Activated B cell treated with CpG ODN at 0.5 μM for 24 hours (primary cell): Measurements from ENCODE around the gene CNPPD1. TPM values are rescaled to one million over a fixed set of nuclear protein-coding genes. Genes with fewer than 3 reads are reported as not detected.

Source experiments
- ATAC-seq: fragments of 200-7000 bp; cut with Tn5 transposase; one replicate; pipeline ENCODE4 v1.10.0; 2021; ENCODE audit warnings: low read depth, mild to moderate bottlenecking, moderate library complexity
- CTCF ChIA-PET: fragments of 350-600 bp; sonication (Branson Sonifier 250); formaldehyde crosslinking; loops from one replicate; lab custom pipeline; 2021; ENCODE audit warnings: antibody characterized with exemption; lab: Charles Lee
- POLR2A ChIA-PET: fragments of 350-600 bp; sonication (Branson Sonifier 250); formaldehyde crosslinking; loops from one replicate; lab custom pipeline; 2021; ENCODE audit warnings: antibody characterized with exemption; lab: Charles Lee
- DNase-seq: peaks from one replicate; pipeline ENCODE4 v3.0.0; 2022
- H3K27ac Mint-ChIP-seq: one replicate; pipeline ENCODE4 v1.8.0; 2020; ENCODE audit warnings: mixed read lengths
- H3K27me3 Mint-ChIP-seq: one replicate; pipeline ENCODE4 v1.8.0; 2021; ENCODE audit warnings: mixed read lengths
- H3K36me3 Mint-ChIP-seq: one replicate; pipeline ENCODE4 v1.8.0; 2021; ENCODE audit warnings: low read depth, mixed read lengths
- H3K4me1 Mint-ChIP-seq: one replicate; pipeline ENCODE4 v1.8.0; 2021; ENCODE audit warnings: mixed read lengths
- H3K4me3 Mint-ChIP-seq: one replicate; pipeline ENCODE4 v1.8.0; 2020; ENCODE audit warnings: mild to moderate bottlenecking, mixed read lengths
- H3K9me3 Mint-ChIP-seq: one replicate; pipeline ENCODE4 v1.8.0; 2020; ENCODE audit warnings: mixed read lengths
- intact Hi-C: fragments of 100-400 bp; cut with micrococcal nuclease; formaldehyde crosslinking; loops from one replicate; pipeline ENCODE4 v1.15.1; 2024
- total RNA-seq: library from RNA; stranded (reverse); gene quantifications from 2 replicates; pipeline ENCODE4 v1.2.3, GENCODE V29; 2022
- TF ChIP-seq, protein P1 (sequence below): fragments of 200-600 bp; IDR thresholded peaks from one replicate; pipeline ENCODE4 v1.8.0; 2022; ENCODE audit warnings: antibody characterized with exemption, mild to moderate bottlenecking

Gene CNPPD1
- total RNA-seq, 1 donor from 2014 or later: 144 TPM

GRCh38 chr2:219122202-219122980, 54.3 kb downstream of the CNPPD1 start:
- peaks cover 28% of the 10 kb centered on the region for H3K36me3 Mint-ChIP-seq
- DNase-seq (no peak), ATAC-seq (no peak)
- intact Hi-C loops: no loop called here
- TF ChIP-seq, protein P1, sequence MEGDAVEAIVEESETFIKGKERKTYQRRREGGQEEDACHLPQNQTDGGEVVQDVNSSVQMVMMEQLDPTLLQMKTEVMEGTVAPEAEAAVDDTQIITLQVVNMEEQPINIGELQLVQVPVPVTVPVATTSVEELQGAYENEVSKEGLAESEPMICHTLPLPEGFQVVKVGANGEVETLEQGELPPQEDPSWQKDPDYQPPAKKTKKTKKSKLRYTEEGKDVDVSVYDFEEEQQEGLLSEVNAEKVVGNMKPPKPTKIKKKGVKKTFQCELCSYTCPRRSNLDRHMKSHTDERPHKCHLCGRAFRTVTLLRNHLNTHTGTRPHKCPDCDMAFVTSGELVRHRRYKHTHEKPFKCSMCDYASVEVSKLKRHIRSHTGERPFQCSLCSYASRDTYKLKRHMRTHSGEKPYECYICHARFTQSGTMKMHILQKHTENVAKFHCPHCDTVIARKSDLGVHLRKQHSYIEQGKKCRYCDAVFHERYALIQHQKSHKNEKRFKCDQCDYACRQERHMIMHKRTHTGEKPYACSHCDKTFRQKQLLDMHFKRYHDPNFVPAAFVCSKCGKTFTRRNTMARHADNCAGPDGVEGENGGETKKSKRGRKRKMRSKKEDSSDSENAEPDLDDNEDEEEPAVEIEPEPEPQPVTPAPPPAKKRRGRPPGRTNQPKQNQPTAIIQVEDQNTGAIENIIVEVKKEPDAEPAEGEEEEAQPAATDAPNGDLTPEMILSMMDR: no peak
- H3K27me3 Mint-ChIP-seq: no peaks in the 10 kb centered on the region
- H3K4me1 Mint-ChIP-seq: no peaks in the 10 kb centered on the region
- no peak overlapping the region for H3K27ac Mint-ChIP-seq
- CTCF ChIA-PET: interaction anchor here (1.2 to 3.6 kb wide), 3 partner anchors 64 to 179 kb away, joined by 3 to 11 read pairs (median 3); no protein-coding TSS in a partner anchor
- POLR2A ChIA-PET: interaction anchor here (0.6 kb wide), 2 partner anchors 14 to 107 kb away, joined by 4 to 6 read pairs; no protein-coding TSS in a partner anchor
- no peak overlapping the region for H3K4me3 Mint-ChIP-seq
- H3K9me3 Mint-ChIP-seq: no peaks in the 10 kb centered on the region

Other genes starting within 250 kb of the CNPPD1 start
- gene CDK5R2, start 217.3 kb downstream of the CNPPD1 start, total RNA-seq: 0.07 TPM in 1 of 2 replicates, not detected in the other
- not detected in 2 replicates for gene FEV, start 191.7 kb downstream of the CNPPD1 start, total RNA-seq
- gene CRYBA2, start 183.5 kb downstream of the CNPPD1 start, total RNA-seq: not detected in 2 replicates
- not detected in 2 replicates for gene CFAP65, start 135.4 kb downstream of the CNPPD1 start, total RNA-seq
- 0.10 TPM in 1 of 2 replicates, not detected in the other for gene IHH, start 116.0 kb downstream of the CNPPD1 start, total RNA-seq
- 19.1 and 25.0 TPM in 2 replicates for gene NHEJ1, start 16.1 kb downstream of the CNPPD1 start, total RNA-seq
- gene SLC23A3, start 6.9 kb downstream of the CNPPD1 start, total RNA-seq: 4.5 and 4.9 TPM in 2 replicates
- 60.5 and 78.6 TPM in 2 replicates for gene RETREG2, start 1.4 kb upstream of the CNPPD1 start, total RNA-seq
- 39.9 and 47.2 TPM in 2 replicates for gene ZFAND2B, start 29.9 kb upstream of the CNPPD1 start, total RNA-seq
- gene ABCB6, start 42.0 kb upstream of the CNPPD1 start, total RNA-seq: 12.1 and 16.6 TPM in 2 replicates
- gene ATG9A, start 52.7 kb upstream of the CNPPD1 start, total RNA-seq: 28.3 and 38.3 TPM in 2 replicates
- gene ANKZF1, start 52.9 kb upstream of the CNPPD1 start, total RNA-seq: 96.0 and 105 TPM in 2 replicates
- gene GLB1L, start 68.5 kb upstream of the CNPPD1 start, total RNA-seq: 4.5 and 4.6 TPM in 2 replicates
- gene STK16, start 68.6 kb upstream of the CNPPD1 start, total RNA-seq: 31.0 and 36.5 TPM in 2 replicates
- 0.20 TPM in 1 of 2 replicates, not detected in the other for gene TUBA4B, start 76.3 kb upstream of the CNPPD1 start, total RNA-seq
- gene TUBA4A, start 77.0 kb upstream of the CNPPD1 start, total RNA-seq: 184 and 192 TPM in 2 replicates
- 59.0 and 71.1 TPM in 2 replicates for gene DNAJB2, start 102.4 kb upstream of the CNPPD1 start, total RNA-seq
- gene PTPRN, start 132.5 kb upstream of the CNPPD1 start, total RNA-seq: not detected in 2 replicates
- not detected in 2 replicates for gene RESP18, start 155.8 kb upstream of the CNPPD1 start, total RNA-seq
- gene DNPEP, start 211.0 kb upstream of the CNPPD1 start, total RNA-seq: 89.0 and 93.4 TPM in 2 replicates
- not detected in 2 replicates for gene DES, start 241.5 kb upstream of the CNPPD1 start, total RNA-seq